ENCODE measurements around the gene FOXN3. TPM values are rescaled to one million over a fixed set of nuclear protein-coding genes. Genes with fewer than 3 reads are reported as not detected.

Gene FOXN3
- total and polyA plus RNA-seq, 2 experiments from 2014 or later: 98.9 to 167 TPM

- Histone ChIP-seq H3K36me3 (ENCODE audit: insufficient read depth) (no peaks in the 10 kb centered on the region), H3K4me2 (no peak overlapping the region), H4K20me1 (replicated peaks; ENCODE audit: insufficient read depth) (peaks cover 31% of the 10 kb centered on the region), H3K9me2 (ENCODE audit: insufficient read depth) (no peaks in the 10 kb centered on the region), H3K27me3 (ENCODE audit: insufficient read depth) (no peaks in the 10 kb centered on the region), H3K27ac (ENCODE audit: low read depth) (no peak overlapping the region), H3K79me2 (replicated peaks; ENCODE audit: insufficient read depth) (peaks cover 96% of the 10 kb centered on the region), H3K4me1 (ENCODE audit: insufficient read depth) (peaks cover 31% of the 10 kb centered on the region), H3K4me3 (no peak overlapping the region), H3F3A (replicated peaks; ENCODE audit: low read depth) (0 out of 2 replicates have a peak, but pooled peaks cover 10% of the 10 kb centered on the region), H2AFZ (no peak overlapping the region)
- Mint-ChIP-seq H3K4me1 (peaks cover 64% of the 10 kb centered on the region), H3K36me3 (ENCODE audit: low read depth) (peaks cover 35% of the 10 kb centered on the region), H3K9me3 (peaks cover 9% of the 10 kb centered on the region; the same call in 2 of the 3 replicates), H3K27me3 (ENCODE audit: insufficient read depth, low read depth, poor library complexity) (peaks cover 9% of the 10 kb centered on the region), H3K27ac (no peak overlapping the region), H3K4me3 (no peak overlapping the region)
- ATAC-seq: peak; percentile 72
- TF ChIP-seq REST (IDR thresholded peaks at IDR 0.05; ENCODE audit: unreplicated experiment) (no peak), CTCF (conservative IDR thresholded peaks at IDR 0.05; ENCODE audit: low read depth in 2 of 2) (peak; percentile 49 to 55), STAT1 (IDR thresholded peaks at IDR 0.05; ENCODE audit: unreplicated experiment) (no peak), ZNF114 (CRISPR knock-in tag; IDR thresholded peaks at IDR 0.05) (no peak)
- peak; percentile 85 for DNase-seq (ENCODE audit: low spot score)
Observed at GRCh38 chr14:89237921-89238529, 179.0 kb downstream of the FOXN3 start.

GRCh38 chr14:89236851-89237250 is 180.2 kb downstream of the FOXN3 start:
- peaks cover 31% of the 10 kb centered on the region for H4K20me1 ChIP-seq (replicated peaks; ENCODE audit: insufficient read depth)
- H3K4me2 ChIP-seq: no peak overlapping the region
- peaks cover 9% of the 10 kb centered on the region; the same call in 2 of the 3 replicates for H3K9me3 Mint-ChIP-seq
- H3K79me2 ChIP-seq (replicated peaks; ENCODE audit: insufficient read depth): peaks cover 96% of the 10 kb centered on the region
- H2AFZ ChIP-seq: no peak overlapping the region
- H3K4me1 Mint-ChIP-seq: peaks cover 64% of the 10 kb centered on the region
- H3K27me3 Mint-ChIP-seq (ENCODE audit: insufficient read depth, low read depth, poor library complexity): peaks cover 8% of the 10 kb centered on the region
- no peaks in the 10 kb centered on the region for H3K27me3 ChIP-seq (ENCODE audit: insufficient read depth)
- H3K4me3 ChIP-seq: no peak overlapping the region
- no peak overlapping the region for H3K27ac Mint-ChIP-seq
- H3K36me3 Mint-ChIP-seq (ENCODE audit: low read depth): peaks cover 35% of the 10 kb centered on the region
- no peaks in the 10 kb centered on the region for H3K9me2 ChIP-seq (ENCODE audit: insufficient read depth)
- ATAC-seq: no peak
- H3K4me3 Mint-ChIP-seq: no peak overlapping the region
- DNase-seq (ENCODE audit: low spot score): no peak
- H3F3A ChIP-seq (replicated peaks; ENCODE audit: low read depth): 0 out of 2 replicates have a peak, but pooled peaks cover 10% of the 10 kb centered on the region
- peaks cover 30% of the 10 kb centered on the region for H3K4me1 ChIP-seq (ENCODE audit: insufficient read depth)
- H3K36me3 ChIP-seq (ENCODE audit: insufficient read depth): no peaks in the 10 kb centered on the region
- no peak overlapping the region for H3K27ac ChIP-seq (ENCODE audit: low read depth)
- TF ChIP-seq NANOG (IDR thresholded peaks at IDR 0.05; ENCODE audit: borderline replicate concordance) (no peak), ZNF331 (CRISPR knock-in tag; IDR thresholded peaks at IDR 0.05; ENCODE audit: low read depth) (no peak), ZNF462 (CRISPR knock-in tag; IDR thresholded peaks at IDR 0.05) (no peak), EZH2 (IDR thresholded peaks at IDR 0.05; ENCODE audit: low read depth, unreplicated experiment) (no peak), STAT1 (IDR thresholded peaks at IDR 0.05; ENCODE audit: unreplicated experiment) (no peak), JUNB (IDR thresholded peaks at IDR 0.05; ENCODE audit: unreplicated experiment) (no peak)

All from GM23338 (cell line).